BJ (cell line): Measurements from ENCODE around the gene EPS8. TPM values are rescaled to one million over a fixed set of nuclear protein-coding genes. Genes with fewer than 3 reads are reported as not detected.

Experiments
- CTCF ChIA-PET: fragments of 350-600 bp; formaldehyde crosslinking; extraction: SDS; loops from one replicate; lab custom pipeline; 2021; ENCODE audit warnings: antibody characterized with exemption, inconsistent platforms; lab: Yijun Ruan, JAX
- POLR2A ChIA-PET: fragments of 300-600 bp; sonication (Branson Sonifier 250); formaldehyde crosslinking; extraction: SDS; loops from one replicate; lab custom pipeline; 2021; ENCODE audit warnings: antibody characterized with exemption; lab: Charles Lee
- DNase-seq: peaks from one replicate; pipeline ENCODE4 v3.0.0-alpha.2; 2011; ENCODE audit warnings: low read depth
- H3K27me3 ChIP-seq: 2 replicates; pipeline ENCODE4 v1.6.0; 2011; ENCODE audit warnings: low read length; ENCODE audit not compliant: control insufficient read depth, insufficient read depth
- H3K36me3 ChIP-seq: 2 replicates; pipeline ENCODE4 v1.5.1; 2011; ENCODE audit warnings: low read length; ENCODE audit not compliant: control insufficient read depth, insufficient read depth
- H3K4me3 ChIP-seq: 2 replicates; pipeline ENCODE4 v1.5.1; 2011; ENCODE audit warnings: low read depth, mild to moderate bottlenecking, control low read depth, low read length
- CTCF ChIP-seq: IDR thresholded peaks from 2 replicates; pipeline ENCODE4 v1.5.1; 2011; ENCODE audit warnings: low read depth, mild to moderate bottlenecking, control low read depth, inconsistent platforms, low read length, moderate library complexity; ENCODE audit not compliant: insufficient read depth
- polyA plus RNA-seq: library from polyadenylated mRNA; depleted of rRNA; stranded (reverse); fragments of >200 nt; gene quantifications from 2 replicates; pipeline ENCODE4 v1.2.3, GENCODE V29; 2011

Gene EPS8
- polyA plus RNA-seq, 1 experiment: 118 TPM

- POLR2A ChIA-PET: no interaction called here
- TF ChIP-seq CTCF: no peak
These were observed 110.0 kb downstream of the EPS8 start for GRCh38 chr12:15679151-15679550.

DNA sequence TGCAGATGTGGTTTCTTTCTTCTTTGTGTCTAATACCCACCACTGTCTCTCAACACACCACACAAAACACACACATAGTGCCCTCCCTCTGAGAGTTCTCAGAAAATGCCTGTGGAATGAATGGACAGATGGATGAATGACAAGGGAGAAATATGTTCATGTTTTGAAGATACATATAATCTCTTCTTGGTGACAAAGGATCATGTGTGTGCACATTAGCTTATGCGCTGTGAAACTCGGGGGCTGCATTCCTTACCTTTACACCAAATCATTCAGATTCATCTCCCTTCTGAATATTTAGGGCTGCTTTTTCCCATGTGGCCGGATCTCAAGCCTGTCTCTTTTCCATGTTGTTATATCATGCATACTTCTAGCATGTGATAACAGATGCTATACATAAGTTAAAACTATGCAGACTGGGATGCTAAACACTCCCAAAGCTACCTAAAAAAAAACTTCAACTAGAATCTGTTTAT lies 111.4 kb downstream of the EPS8 start:
- no peaks in the 10 kb centered on the region for H3K27me3 ChIP-seq
- TF ChIP-seq CTCF: no peak
- ChIA-PET CTCF (no interaction called here), POLR2A (no interaction called here)
- no peak for DNase-seq
- no peak overlapping the region for H3K4me3 ChIP-seq
- H3K36me3 ChIP-seq: no peaks in the 10 kb centered on the region

More at GRCh38 chr12:15679151-15679550, 110.0 kb downstream of the EPS8 start:
- CTCF ChIA-PET: interaction anchor here (0.7 kb wide), 1 partner anchor 17 kb away, joined by 3 read pairs; no protein-coding TSS in a partner anchor
- Histone ChIP-seq H3K4me3 (no peak overlapping the region), H3K27me3 (no peaks in the 10 kb centered on the region), H3K36me3 (no peaks in the 10 kb centered on the region)
- no peak for DNase-seq

DNA sequence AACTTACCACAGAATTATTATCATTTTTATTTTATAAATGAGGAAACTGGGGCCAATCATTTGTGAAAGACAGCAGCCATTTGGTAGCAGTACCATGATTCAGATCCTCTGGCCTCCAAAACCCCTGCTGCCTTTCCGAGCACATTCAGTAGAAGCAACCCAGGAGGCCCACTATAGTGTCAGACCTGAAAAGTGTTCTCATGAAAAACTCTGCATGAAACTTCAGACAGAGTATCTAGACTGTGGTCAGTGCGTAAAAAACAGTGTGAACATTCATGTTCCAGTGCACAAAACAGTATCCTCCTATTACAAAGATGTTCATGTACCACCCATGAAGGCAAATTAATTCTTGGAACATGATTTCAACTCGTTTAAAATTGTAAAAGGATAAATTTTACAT lies 112.0 kb downstream of the EPS8 start:
- ChIA-PET CTCF (no interaction called here), POLR2A (no interaction called here)
- no peak for DNase-seq
- no peak for TF ChIP-seq CTCF
- H3K4me3 ChIP-seq: no peak overlapping the region
- no peaks in the 10 kb centered on the region for H3K36me3 ChIP-seq
- H3K27me3 ChIP-seq: no peaks in the 10 kb centered on the region

DNA sequence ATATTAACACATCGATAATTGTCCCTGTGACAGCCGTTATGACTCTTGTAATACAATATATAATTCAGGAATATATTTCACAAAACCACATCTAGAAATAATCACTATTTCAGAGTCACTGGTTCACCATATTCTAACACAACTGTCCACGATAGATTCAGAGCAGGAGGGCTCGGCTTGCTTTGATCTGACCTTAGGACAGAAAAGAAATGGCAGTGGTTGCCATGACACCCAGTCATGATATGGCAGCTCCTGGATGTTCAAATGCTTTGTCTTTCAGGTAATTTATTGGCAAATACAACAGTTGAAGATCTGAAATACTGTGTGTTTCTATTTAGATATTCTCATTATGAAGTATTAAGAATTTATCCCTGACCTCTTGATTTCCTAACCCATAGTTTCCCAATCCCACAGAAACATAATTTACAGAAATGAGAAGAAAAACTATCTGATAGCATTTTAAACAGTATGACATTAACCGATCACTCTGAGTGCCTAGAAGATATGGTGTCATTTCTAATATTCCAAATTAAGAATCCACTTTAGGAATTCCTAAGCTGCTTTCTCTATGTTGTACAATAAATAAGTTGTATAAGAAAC lies 116.4 kb downstream of the EPS8 start:
- TF ChIP-seq CTCF: no peak
- DNase-seq: no peak
- POLR2A ChIA-PET: no interaction called here
- H3K36me3 ChIP-seq: no peaks in the 10 kb centered on the region
- H3K4me3 ChIP-seq: no peak overlapping the region
- no peaks in the 10 kb centered on the region for H3K27me3 ChIP-seq
- CTCF ChIA-PET: interaction anchor here (1.5 kb wide), 1 partner anchor 12 kb away, joined by 5 read pairs; no protein-coding TSS in a partner anchor

DNA sequence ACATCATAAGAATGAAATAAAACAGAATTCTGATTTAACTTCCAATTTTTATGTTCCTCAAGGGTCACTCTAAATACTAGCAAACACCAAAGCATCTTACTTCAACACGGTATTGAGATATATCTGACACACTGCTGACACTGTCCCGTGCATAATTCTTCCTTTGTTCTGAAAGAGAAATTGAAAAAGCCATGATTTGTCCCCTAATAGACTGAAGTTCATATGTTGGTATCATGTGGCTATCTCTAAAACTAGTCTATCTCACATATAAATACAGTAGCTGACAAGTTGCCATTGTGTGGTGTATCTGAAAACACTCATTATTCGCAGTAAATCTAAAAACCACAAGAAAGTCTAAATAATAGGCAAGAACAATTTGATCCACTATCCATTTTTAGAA lies 118.4 kb downstream of the EPS8 start:
- H3K36me3 ChIP-seq: no peaks in the 10 kb centered on the region
- H3K27me3 ChIP-seq: no peaks in the 10 kb centered on the region
- no peak overlapping the region for H3K4me3 ChIP-seq
- TF ChIP-seq CTCF: no peak
- ChIA-PET POLR2A (no interaction called here), CTCF (no interaction called here)
- DNase-seq: no peak
